Aorta (tissue), 5 donors: Measurements from ENCODE around the gene METAP2. TPM values are rescaled to one million over a fixed set of nuclear protein-coding genes. Genes with fewer than 3 reads are reported as not detected.

Source experiments
- ATAC-seq: fragments of 200-7000 bp; cut with Tn5 transposase; one replicate; pipeline ENCODE4 v1.9.1; 2022; ENCODE audit warnings: moderate library complexity; ENCODE audit not compliant: low FRiP score
- DNase-seq, 2 donors: peaks; one replicate each; pipeline ENCODE4 v3.0.0-alpha.2; 2020
- H3K27ac ChIP-seq, 2 donors: one replicate each; pipeline ENCODE4 v1.5.1; 2013; ENCODE audit warnings: low read length in 2 of 2, mild to moderate bottlenecking in 2 of 2, moderate library complexity in 2 of 2, control low read depth in 1 of 2, inconsistent platforms in 1 of 2, low read depth in 1 of 2
- H3K27me3 ChIP-seq, 2 donors: one replicate each; pipeline ENCODE4 v1.6.1; 2013; ENCODE audit warnings: control low read depth in 1 of 2, low read length in 1 of 2, mild to moderate bottlenecking in 1 of 2, moderate library complexity in 1 of 2; ENCODE audit not compliant: insufficient read depth in 2 of 2, control insufficient read depth in 1 of 2
- H3K36me3 ChIP-seq, 2 donors: one replicate each; pipeline ENCODE4 v1.6.1; 2013; ENCODE audit warnings: control low read depth in 1 of 2, low read length in 1 of 2, mild to moderate bottlenecking in 1 of 2; ENCODE audit not compliant: insufficient read depth in 2 of 2, control insufficient read depth in 1 of 2
- H3K4me1 ChIP-seq, 2 donors: one replicate each; pipeline ENCODE4 v1.6.1; 2013; ENCODE audit warnings: low read length in 2 of 2, control low read depth in 1 of 2, mild to moderate bottlenecking in 1 of 2, moderate library complexity in 1 of 2; ENCODE audit not compliant: insufficient read depth in 2 of 2, control insufficient read depth in 1 of 2
- H3K4me3 ChIP-seq, 2 donors: one replicate each; pipeline ENCODE4 v1.5.1; 2013; ENCODE audit warnings: low read length in 2 of 2, control low read depth in 1 of 2, mild to moderate bottlenecking in 1 of 2
- H3K9me3 ChIP-seq: one replicate; pipeline ENCODE4 v1.6.1; 2013; ENCODE audit warnings: mild to moderate bottlenecking, low read length; ENCODE audit not compliant: control insufficient read depth
- WGBS, 2 donors: extraction: QIAGEN DNeasy Blood & Tissue Kit; methylation state at CpG; one replicate each; pipeline ENCODE4 v1.1.7; 2013; 5-methylcytosine and 5-hydroxymethylcytosine counted together
- intact Hi-C, 2 donors: fragments of 100-400 bp; cut with DNase I; formaldehyde crosslinking; loops; one replicate each; pipeline versions ENCODE4 v1.14.2 to v1.15.0; 2022
- long read RNA-seq, 2 donors: library from polyadenylated mRNA; unstranded; transcript quantifications; one replicate each; pipeline ENCODE4 v2.0.0, GENCODE V29; 2020 to 2021
- polyA plus RNA-seq, 2 donors: library from polyadenylated mRNA; stranded (reverse); fragments of 200-250 nt; gene quantifications; one replicate each; pipeline ENCODE4 v1.2.3, GENCODE V29; 2013
- total RNA-seq, 2 donors: library from RNA; stranded (reverse); fragmentation: NEBNext Ultra II Directional; extraction: Animal tissue kit (Norgen Biotek cat#: 25700); gene quantifications; one replicate each; pipeline ENCODE4 v1.2.1, GENCODE V29; 2021
- donor health status: healthy with polysubstance abuse.
- donor health status: Bipolar disorder and iron deficiency.
- donor health status: DM: no; HTN: no; CAD: no.
- donor health status: DM: no; HTN: no; CAD: no.
- donor health status: DM: yes; HTN: yes; CAD: no.

METAP2 gene
- total RNA-seq = 10 to 100 TPM; 55.7 to 64.2 TPM
- polyA plus RNA-seq = 100 to 1,000 TPM in 1 of 2 donors, 10 to 100 TPM in 1; 77.0 to 106 TPM
- long read RNA-seq, donor 1, transcript METAP2-202 (11 exons, 3,601 nt) = major isoform, 132 of 172 reads
- long read RNA-seq, donor 1, transcript METAP2-210 (11 exons, 1,874 nt) = minor isoform, 22 of 172 reads
- long read RNA-seq, donor 1, partial matches to known transcripts = 14 of 172 reads
- long read RNA-seq, donor 1, other reads (novel, unspliced or antisense) = 2 of 172 reads
- long read RNA-seq, donor 2, transcript METAP2-202 (11 exons, 3,601 nt) = major isoform, 15 of 27 reads
- long read RNA-seq, donor 2, partial matches to known transcripts = 6 of 27 reads
- long read RNA-seq, donor 2, other reads (novel, unspliced or antisense) = 4 of 27 reads

GRCh38 chr12:95473884-95474659 lies at the start of gene METAP2:
Gene METAP2, plus strand, starts transcription at chr12:95474152. Its CDS starts 28 bp downstream, at chr12:95474180.
- Histone ChIP-seq H3K27me3 (no peaks in the 10 kb centered on the region), H3K36me3 (peaks cover 0 to 5% of the 10 kb centered on the region in 2 donors), H3K9me3 (no peaks in the 10 kb centered on the region), H3K4me3 (peak within 1 kb of the TSS; percentile 75 to 90), H3K27ac (peak within 1 kb of the TSS; percentile 37 to 73), H3K4me1 (peaks cover 0 to 10% of the 10 kb centered on the region in 2 donors)
- intact Hi-C loops = loop anchor here (5.0 to 10.0 kb wide), 4 partner anchors 33 to 99 kb away; no protein-coding TSS in a partner anchor
- ATAC-seq = peak; percentile 100
- WGBS, 2 donors = 0% methylated on average over 49 of the region's 49 CpGs
- peak; percentile 98 for DNase-seq

DNA sequence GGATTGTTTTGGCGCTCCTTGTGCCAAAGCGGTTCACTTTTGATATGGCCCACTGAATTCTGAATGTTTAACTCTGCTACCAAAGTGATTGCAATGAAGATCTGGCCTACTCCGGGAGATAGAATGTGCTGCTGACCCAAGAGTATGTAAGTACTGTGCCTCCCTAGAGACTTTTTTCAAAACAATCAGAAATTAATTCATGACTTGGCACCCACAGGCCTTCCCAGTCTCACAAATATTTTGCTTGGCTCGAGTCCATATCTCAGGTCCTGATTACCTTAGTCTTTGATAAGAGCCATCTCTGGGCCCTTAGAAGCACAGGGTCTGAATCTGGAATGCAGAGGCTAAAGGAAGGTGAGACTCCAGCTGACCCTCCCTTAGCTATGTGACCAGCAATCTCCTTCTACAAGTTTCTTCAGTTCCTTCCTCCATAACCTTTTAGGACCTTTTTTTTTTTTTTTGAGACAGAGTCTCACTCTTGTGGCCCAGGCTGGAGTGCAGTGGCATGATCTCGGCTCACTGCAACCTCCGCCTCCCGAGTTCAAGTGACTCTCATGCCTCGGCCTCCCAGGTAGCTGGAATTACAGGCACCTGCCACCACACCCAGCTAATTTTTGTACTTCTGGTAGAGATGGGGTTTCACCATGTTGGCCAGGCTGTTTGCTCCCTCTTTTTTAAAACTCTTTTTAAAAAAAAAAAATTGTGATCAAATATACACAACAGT lies 49.5 kb upstream of the METAP2 start:
- 31 to 41% methylated on average over 8 of the region's 8 CpGs for WGBS, 2 donors
- Histone ChIP-seq H3K9me3 (no peaks in the 10 kb centered on the region), H3K4me3 (no peak overlapping the region), H3K27me3 (no peaks in the 10 kb centered on the region), H3K4me1 (no peaks in the 10 kb centered on the region), H3K36me3 (no peaks in the 10 kb centered on the region), H3K27ac (peak overlapping the region in 1 of 2 donors; percentile 62)
- intact Hi-C loops = no loop called here
- DNase-seq (no peak), ATAC-seq (no peak)

DNA sequence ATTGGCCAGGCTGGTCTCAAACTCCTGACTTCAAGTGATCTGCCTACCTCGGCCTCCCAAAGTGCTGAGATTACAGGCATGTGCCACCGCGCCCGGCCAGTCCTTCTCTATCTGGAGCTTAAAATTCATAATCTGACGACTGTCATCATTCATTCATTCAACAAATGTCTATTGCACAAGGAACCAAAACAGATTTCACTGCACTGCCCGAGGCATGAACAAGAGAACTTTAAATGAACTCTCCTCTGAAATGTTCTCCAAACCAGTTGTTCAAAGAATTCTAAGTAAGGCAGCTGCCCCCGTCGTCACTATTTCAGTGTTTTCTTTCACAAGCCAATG lies 44.8 kb upstream of the METAP2 start:
- H3K36me3 ChIP-seq = no peaks in the 10 kb centered on the region
- no peak for ATAC-seq
- H3K4me1 ChIP-seq = no peaks in the 10 kb centered on the region
- H3K4me3 ChIP-seq = no peak overlapping the region
- intact Hi-C loops = no loop called here
- no peak overlapping the region for H3K27ac ChIP-seq
- WGBS, 2 donors = 66 to 73% methylated on average over 8 of the region's 8 CpGs
- no peaks in the 10 kb centered on the region for H3K27me3 ChIP-seq
- no peaks in the 10 kb centered on the region for H3K9me3 ChIP-seq
- no peak for DNase-seq

GRCh38 chr12:95431120-95431519 lies 42.8 kb upstream of the METAP2 start:
- intact Hi-C loops = no loop called here
- no peaks in the 10 kb centered on the region for H3K9me3 ChIP-seq
- H3K4me1 ChIP-seq = no peaks in the 10 kb centered on the region
- DNase-seq (no peak), ATAC-seq (no peak)
- WGBS, 2 donors = 91 to 93% methylated on average over 4 of the region's 4 CpGs
- H3K4me3 ChIP-seq = no peak overlapping the region
- H3K27me3 ChIP-seq = no peaks in the 10 kb centered on the region
- no peaks in the 10 kb centered on the region for H3K36me3 ChIP-seq
- no peak overlapping the region for H3K27ac ChIP-seq

GRCh38 chr12:95435355-95435754 lies 38.6 kb upstream of the METAP2 start:
- WGBS, 2 donors = 71 to 83% methylated on average over 3 of the region's 3 CpGs
- no peak for ATAC-seq

DNA sequence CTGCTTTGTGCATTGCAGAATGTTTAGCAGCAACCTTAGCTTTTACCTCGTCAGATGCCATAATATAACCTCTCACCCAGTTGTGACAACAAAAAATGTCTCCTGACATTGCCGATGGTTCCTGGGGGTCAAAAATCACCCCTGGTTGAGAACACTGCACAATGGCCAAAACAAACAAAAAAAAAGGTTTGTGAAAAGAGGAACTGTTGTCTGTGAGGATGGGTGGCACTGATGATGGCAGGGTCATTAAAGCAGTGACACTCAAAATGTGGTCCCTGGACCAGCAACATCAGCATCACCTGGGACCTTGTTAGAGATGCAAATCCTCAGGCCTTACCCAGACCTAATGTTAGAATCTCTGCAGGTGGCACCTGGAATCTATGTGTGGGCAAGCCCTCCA lies 36.4 kb upstream of the METAP2 start:
- Histone ChIP-seq H3K36me3 (no peaks in the 10 kb centered on the region), H3K27me3 (no peaks in the 10 kb centered on the region), H3K9me3 (no peaks in the 10 kb centered on the region), H3K4me1 (no peaks in the 10 kb centered on the region), H3K4me3 (no peak overlapping the region), H3K27ac (no peak overlapping the region)
- WGBS, 2 donors = 46 to 69% methylated on average over 2 of the region's 2 CpGs
- intact Hi-C loops = no loop called here
- DNase-seq (no peak), ATAC-seq (no peak)

More at GRCh38 chr12:95435355-95435754, 38.6 kb upstream of the METAP2 start:
- no peak overlapping the region for H3K27ac ChIP-seq
- intact Hi-C loops = no loop called here
- no peaks in the 10 kb centered on the region for H3K4me1 ChIP-seq
- H3K27me3 ChIP-seq = no peaks in the 10 kb centered on the region
- no peak overlapping the region for H3K4me3 ChIP-seq
- DNase-seq = no peak
- H3K36me3 ChIP-seq = no peaks in the 10 kb centered on the region
- H3K9me3 ChIP-seq = no peaks in the 10 kb centered on the region

DNA sequence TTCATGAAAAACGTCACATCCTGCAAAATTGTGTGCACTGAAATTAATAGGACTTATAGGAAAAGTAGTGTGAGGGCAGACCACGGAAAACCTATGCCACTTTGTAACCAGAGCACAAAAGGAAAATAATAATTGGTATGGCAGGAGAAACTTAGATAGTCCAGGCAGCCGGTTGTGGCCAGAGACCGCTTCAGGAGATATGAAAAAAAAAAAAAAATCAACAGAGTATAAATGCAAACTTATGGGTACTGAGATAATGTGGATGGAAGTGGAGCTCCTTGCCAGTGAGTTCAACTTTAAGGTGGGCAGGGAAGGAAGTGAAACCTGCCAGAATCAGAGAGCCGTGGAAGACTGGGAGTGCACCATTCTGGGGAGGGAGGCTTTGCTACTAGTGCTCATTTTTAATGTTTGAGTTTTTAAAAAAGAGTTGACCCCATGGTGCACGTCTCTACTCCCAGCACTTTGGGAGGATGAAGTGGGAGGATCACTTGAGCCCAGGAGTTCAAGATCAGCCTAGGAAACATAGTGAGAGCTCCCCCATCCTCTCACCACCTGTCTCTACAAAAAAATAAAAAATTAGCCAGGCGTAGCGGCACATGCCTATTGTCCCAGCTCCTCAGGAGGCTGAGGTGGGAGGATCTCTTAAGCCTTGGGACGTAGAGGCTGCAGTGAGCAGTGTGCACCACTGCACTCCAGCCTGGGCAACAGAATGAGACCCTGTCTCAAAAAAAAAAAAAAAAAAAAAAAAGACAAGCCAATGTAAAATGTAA lies 34.3 kb upstream of the METAP2 start:
- H3K4me3 ChIP-seq = no peak overlapping the region
- H3K4me1 ChIP-seq = no peaks in the 10 kb centered on the region
- intact Hi-C loops = no loop called here
- WGBS, 2 donors = 72 to 73% methylated on average over 9 of the region's 9 CpGs
- H3K9me3 ChIP-seq = no peaks in the 10 kb centered on the region
- H3K36me3 ChIP-seq = no peaks in the 10 kb centered on the region
- no peaks in the 10 kb centered on the region for H3K27me3 ChIP-seq
- no peak overlapping the region for H3K27ac ChIP-seq
- DNase-seq (no peak), ATAC-seq (no peak)

- no peak for DNase-seq
- no peaks in the 10 kb centered on the region for H3K36me3 ChIP-seq
- WGBS, 2 donors = 64 to 77% methylated on average over 3 of the region's 3 CpGs
- no peak overlapping the region for H3K4me3 ChIP-seq
- intact Hi-C loops = no loop called here
- H3K27ac ChIP-seq = no peak overlapping the region
- no peaks in the 10 kb centered on the region for H3K9me3 ChIP-seq
- H3K27me3 ChIP-seq = no peaks in the 10 kb centered on the region
- ATAC-seq = no peak
- H3K4me1 ChIP-seq = no peaks in the 10 kb centered on the region
Observed at GRCh38 chr12:95440401-95440800, 33.6 kb upstream of the METAP2 start.
